SH-SY5Y (cell line): ENCODE data around the gene RPP30.

ENCODE experiments used
- GATA2 ChIP-seq: IDR thresholded peaks from 2 replicates; pipeline ENCODE4 v1.6.1; 2011; ENCODE audit warnings: mild to moderate bottlenecking, low read depth, low read length
- GATA3 ChIP-seq: IDR thresholded peaks from 2 replicates; pipeline ENCODE4 v1.6.1; 2011; ENCODE audit warnings: low read depth, mild to moderate bottlenecking, low read length, moderate library complexity

RPP30 gene

GRCh38 chr10:90871766-90872647 is at the start of gene RPP30:
Gene RPP30, plus strand, starts transcription at chr10:90871974. Its CDS starts 13 bp downstream, at chr10:90871987.
- no peak for TF ChIP-seq GATA3
- TF ChIP-seq GATA2, result no peak

- TF ChIP-seq GATA2, result no peak
- no peak for TF ChIP-seq GATA3
Measured at GRCh38 chr10:90822508-90822907, 49.3 kb upstream of the RPP30 start.

GRCh38 chr10:90832111-90832510 is 39.7 kb upstream of the RPP30 start:
- TF ChIP-seq GATA3, result no peak
- TF ChIP-seq GATA2, result no peak

- no peak for TF ChIP-seq GATA3
- no peak for TF ChIP-seq GATA2
Measured at GRCh38 chr10:90834326-90834725, 37.4 kb upstream of the RPP30 start.

GRCh38 chr10:90837486-90837885 is 34.3 kb upstream of the RPP30 start:
- TF ChIP-seq GATA3 (no peak), GATA2 (no peak)

GRCh38 chr10:90842725-90843124 is 29.0 kb upstream of the RPP30 start:
- TF ChIP-seq GATA2, result no peak
- no peak for TF ChIP-seq GATA3

- no peak for TF ChIP-seq GATA3
- no peak for TF ChIP-seq GATA2
Measured at GRCh38 chr10:90845726-90846125, 26.0 kb upstream of the RPP30 start.

GRCh38 chr10:90846746-90847145 is 25.0 kb upstream of the RPP30 start:
- TF ChIP-seq GATA3 (no peak), GATA2 (no peak)

GRCh38 chr10:90847436-90847835 is 24.3 kb upstream of the RPP30 start:
- no peak for TF ChIP-seq GATA2
- no peak for TF ChIP-seq GATA3

- TF ChIP-seq GATA2 (no peak), GATA3 (no peak)
Measured at GRCh38 chr10:90849956-90850749, 21.6 kb upstream of the RPP30 start.

- TF ChIP-seq GATA3, result no peak
- no peak for TF ChIP-seq GATA2
Measured at GRCh38 chr10:90855126-90855525, 16.6 kb upstream of the RPP30 start.

GRCh38 chr10:90856261-90856660 is 15.5 kb upstream of the RPP30 start:
- TF ChIP-seq GATA3 (no peak), GATA2 (no peak)

- TF ChIP-seq GATA2 (no peak), GATA3 (no peak)
Measured at GRCh38 chr10:90856964-90857634, 14.7 kb upstream of the RPP30 start.

- TF ChIP-seq GATA2 (no peak), GATA3 (no peak)
Measured at GRCh38 chr10:90857635-90858460, 13.9 kb upstream of the RPP30 start, which contains the start of gene HTR7. Gene HTR7, minus strand, starts transcription at chr10:90858039. Its CDS starts 368 bp downstream, at chr10:90857671.
